ENCODE results near the gene MED27.

The MED27 gene

DNA sequence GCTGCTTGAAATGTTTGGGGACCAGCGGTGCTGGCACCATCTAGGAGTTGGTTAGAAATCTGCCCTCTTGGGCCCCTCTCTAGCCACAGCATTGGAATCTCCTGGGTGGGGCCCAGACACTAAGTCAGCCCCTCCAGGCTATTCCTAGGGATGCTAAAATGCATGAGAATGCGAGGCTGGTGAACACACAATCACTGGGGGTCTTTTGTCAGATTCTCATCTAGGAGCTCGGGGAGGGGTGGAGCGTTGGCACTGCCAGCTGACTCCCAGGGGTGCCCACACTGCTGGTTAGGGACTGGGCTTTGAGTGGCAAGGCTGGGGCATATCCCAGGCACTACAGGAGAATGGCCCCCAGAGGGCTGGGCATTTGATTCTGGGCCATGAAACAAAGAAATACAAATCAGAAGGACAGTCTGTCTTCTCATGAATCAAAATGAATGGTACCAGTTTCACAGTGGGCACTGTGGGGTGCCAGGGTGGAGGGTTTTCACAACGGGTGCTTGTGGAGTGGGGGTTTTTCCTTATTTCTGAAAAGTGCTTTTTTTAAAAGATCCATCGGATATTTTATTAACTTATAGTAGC, 212.0 kb downstream of the MED27 start:
- no peak for DNase-seq (ENCODE audit: extremely low read depth in 1 of 2, low read depth in 1 of 2)

DNA sequence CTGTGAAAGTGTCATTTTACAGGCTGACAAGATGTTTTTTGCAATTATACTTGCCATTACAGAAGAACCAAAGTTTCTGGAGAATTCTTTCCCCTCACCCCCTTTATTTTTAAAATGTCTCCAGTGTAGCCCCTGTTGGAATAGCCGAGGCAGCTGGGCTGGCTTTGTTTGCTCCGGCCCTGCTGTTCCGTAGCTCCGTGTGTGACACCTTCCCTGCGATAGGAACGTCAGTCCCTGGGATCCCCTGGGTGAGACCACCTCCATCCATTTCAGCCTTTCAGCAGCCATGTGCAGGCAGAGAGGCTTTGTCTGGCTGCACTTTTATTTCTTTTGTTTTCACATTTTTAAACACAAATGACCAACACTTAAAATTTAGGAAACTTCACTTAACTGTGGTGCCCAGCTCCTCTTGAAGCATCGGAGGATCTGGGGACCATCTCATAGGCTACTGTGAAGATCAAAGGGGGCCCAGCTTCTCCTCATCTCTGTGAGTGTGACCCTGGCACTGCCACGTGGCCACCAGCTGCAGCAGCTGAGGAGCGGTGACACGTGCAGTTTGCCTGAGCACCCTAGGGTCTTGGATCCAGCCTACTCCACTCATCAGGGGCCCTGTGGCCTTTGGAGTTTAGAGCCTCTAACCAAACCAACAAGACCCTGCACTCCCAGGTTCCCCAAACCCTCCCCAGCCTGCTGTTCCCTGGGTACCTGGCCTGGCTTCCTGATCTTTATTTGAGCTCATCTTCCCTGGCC, 214.0 kb downstream of the MED27 start:
- no peak for DNase-seq (ENCODE audit: extremely low read depth in 1 of 2, low read depth in 1 of 2)

DNA sequence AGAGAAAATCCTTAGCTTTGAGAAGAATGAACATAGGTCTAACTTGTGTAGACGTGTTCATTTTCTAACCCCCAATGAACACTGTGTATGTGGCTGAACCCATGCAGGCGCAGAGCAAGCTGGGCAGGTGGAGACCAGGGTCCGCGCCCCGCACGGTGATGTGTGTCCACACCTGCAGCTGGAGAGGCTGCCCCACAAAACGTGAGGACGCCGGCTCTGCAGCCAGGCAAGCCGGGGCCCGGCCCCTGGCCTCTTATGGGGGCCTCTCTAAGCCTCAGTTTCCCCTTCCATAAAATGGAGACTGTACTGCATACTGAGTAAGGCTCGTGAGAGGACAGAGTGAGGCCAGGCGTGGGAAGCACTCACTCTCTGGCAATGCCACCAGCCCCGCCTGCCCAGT, 215.1 kb downstream of the MED27 start:
- DNase-seq (ENCODE audit: extremely low read depth in 1 of 2, low read depth in 1 of 2) = no peak

DNA sequence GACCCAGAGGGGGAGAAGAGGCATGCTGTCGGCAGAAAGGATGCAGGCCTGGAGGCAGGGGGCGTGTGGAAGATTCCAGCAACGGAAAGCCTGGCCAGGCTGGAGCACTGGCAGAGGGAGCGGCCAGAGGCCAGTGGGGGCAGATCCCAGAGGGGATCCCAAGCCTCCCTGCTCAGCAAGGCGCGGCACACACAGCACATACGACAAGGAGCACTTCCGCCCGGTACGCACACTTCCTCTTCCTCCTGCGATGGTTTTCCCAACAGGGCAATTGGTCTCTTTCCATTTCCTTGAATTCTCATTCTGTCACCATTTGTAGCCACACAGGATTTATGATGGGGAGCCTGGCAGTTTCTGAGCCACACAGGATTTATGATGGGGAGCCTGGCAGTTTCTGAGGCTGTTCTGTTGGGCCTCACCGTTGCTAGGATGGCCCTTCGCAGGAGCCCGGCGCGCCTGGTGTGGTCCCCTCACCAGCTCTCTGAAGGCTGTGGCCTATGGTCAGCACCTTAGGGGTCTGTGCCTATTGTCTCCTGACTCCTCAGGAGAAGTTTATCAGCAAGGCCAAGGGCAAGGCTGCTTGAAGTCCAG, 216.3 kb downstream of the MED27 start:
- DNase-seq (ENCODE audit: extremely low read depth in 1 of 2, low read depth in 1 of 2) = no peak

DNA sequence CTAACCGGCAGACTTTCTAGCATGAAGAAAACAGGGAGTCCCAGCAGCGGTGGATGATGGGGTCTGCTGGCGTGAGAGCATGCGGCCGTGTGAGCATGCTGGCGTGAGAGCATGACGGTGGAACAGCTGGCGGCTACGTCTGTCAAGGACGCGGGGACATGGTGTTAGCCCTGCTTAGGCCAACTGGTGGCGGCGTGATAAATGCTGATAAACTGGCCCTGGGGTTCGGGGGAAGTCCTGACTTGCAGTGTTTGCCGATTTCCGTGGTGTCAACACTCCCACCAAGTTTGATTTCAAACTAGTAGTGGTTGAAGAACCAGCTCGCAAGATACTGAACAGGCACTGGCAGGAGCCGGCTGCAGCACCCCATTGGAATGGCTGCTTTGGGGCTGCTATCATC, 217.4 kb downstream of the MED27 start:
- DNase-seq (ENCODE audit: extremely low read depth in 1 of 2, low read depth in 1 of 2) = no peak

DNA sequence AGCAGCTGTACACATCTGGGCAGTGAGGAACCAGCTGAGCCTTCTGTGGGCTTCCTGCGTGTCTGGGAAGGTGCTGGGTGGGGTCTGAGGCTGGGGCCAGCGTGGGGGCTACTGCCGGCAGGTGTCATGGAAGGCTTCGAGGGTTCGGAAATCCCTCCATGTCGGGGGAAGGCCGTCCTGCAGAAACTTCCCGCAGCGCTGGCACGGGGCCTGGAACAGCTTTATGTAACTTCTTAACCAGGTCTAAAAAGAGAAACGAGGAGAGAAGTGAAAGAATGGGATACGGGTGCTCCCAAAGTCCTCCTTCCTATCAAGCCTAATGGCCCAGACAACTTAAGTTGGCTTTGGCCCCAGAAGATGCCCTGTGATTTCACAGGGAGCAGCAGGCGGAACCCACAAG, 219.2 kb downstream of the MED27 start:
- DNase-seq (ENCODE audit: extremely low read depth in 1 of 2, low read depth in 1 of 2) = no peak

DNA sequence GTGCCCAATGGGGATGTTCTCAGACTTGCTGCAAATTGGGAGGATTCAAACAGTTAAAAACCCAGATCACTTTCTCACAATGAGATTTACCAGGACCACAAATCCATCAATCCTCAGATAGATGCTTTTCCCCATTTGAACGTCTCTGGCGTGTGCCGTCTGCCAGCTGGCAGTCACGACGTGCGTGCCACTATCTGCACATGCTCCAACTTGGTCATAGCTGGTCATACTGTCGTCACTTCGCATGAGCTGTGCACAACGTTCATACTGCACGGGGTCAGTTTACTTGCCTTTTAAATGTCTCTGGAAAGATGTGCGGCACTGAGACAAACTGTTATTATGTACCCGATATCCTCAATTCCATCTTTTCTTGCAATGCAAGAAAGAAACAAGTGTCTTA, 221.5 kb downstream of the MED27 start:
- no peak for DNase-seq (ENCODE audit: extremely low read depth in 1 of 2, low read depth in 1 of 2)

DNA sequence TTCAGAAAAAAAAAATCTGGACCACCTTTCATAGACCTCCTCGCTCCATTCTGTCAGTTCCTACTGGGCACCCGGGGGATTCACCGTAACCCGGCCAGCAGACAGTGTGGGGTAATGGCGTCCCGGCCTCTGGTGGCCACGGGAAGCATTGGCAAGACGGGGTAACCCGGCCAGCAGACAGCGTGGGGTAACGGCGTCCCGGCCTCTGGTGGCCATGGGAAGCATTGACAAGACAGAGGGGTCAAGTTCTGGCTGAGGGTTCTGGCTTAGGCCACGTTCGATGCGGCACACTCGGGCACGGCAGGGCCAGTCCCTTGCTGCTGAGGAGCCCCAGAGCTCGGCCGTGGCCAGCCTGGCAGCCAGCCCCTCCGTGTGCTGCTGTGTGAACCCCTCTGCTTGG, 223.6 kb downstream of the MED27 start:
- DNase-seq (ENCODE audit: extremely low read depth in 1 of 2, low read depth in 1 of 2) = no peak

DNA sequence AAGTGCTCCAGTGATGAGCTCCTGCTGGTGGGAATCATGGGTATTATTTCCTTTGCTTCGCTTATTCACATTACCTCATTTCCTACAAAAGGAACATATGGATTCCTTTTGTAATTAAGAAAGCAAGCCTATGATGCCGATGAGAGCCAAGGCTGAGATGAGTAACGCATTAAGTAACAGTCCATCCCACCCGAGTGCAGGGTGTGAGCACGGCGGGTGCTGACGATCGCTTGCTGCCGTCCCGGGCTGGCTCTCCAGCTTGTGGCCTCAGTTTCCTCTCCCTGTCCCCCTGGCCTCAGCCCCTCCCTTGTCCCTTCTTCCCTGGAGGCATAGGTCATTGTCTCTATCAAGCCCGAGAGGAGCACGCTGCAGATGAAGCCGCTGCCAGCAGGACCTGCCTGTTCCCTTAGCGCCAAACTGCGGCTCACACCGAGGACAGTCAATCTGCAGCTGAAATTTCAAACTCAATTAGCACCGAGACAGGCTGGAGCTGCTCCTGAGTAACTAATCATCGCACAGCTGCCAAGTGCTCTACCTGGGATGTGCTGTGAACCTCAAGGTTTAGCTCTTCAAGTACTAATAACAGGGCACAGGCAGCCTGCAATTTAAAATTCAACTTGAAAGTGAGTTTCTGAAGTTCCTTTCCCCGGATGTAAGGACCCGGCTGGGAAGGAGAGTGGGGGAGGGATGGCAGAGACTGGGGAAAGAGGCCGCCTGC, 224.6 kb downstream of the MED27 start:
- DNase-seq (ENCODE audit: extremely low read depth in 1 of 2, low read depth in 1 of 2) = no peak

DNA sequence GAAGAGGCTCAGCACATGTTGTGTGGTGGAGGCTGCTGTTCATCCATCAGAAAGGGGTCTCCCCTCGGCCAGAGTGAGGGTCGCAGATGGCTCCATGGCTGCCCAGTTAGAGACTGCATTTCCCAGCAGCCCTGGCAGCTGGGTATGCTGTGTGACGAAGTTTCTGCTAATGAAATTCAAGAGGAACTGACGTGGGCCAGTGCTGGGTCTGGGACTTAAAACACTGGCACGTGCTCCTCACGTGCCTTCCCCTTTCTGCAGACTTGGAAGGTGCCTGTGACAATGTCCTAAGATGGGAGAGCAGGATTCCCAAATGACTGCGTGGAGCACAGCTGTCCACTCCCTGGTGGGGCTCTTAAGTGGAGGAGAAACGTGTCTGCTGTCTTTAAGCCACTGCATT, 225.3 kb downstream of the MED27 start:
- DNase-seq (ENCODE audit: extremely low read depth in 1 of 2, low read depth in 1 of 2) = no peak

DNA sequence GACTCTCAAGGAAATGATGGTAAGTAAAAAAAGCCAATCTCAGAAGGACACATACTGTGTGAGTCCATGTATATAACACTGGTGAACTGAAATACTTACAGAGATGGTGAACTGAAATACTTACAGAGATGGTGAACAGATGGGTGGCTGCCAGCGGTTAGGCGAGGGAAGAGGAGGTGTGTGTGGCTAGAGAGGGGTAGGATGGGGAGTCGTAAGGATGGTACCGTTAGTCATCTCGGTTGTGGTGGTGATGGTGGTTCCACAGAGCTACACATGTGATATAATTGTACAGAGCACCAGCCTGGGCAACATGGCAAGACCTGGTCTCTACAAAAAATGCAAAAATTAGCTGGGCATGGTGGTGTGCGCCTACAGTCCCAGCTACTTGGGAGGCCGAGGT, 226.2 kb downstream of the MED27 start:
- no peak for DNase-seq (ENCODE audit: extremely low read depth in 1 of 2, low read depth in 1 of 2)

DNA sequence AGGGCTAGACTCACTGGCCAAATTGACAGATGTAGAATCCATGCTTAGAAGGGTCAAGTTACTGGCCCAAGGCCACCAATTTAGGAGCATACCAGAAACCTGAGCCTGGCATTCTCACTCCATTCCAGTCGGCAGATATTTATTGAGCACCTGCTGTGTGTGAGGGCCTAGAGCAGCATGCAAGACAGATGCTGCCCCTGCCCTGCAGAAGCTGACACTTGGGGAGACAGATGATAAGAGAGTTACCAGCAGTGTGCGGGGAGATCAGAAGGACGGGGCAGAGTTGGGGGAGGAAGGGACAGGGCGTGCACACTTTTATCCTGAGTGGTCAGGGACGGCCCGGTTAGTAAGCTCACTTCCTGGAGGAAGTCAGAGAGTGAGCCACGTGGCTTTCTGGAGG, 228.3 kb downstream of the MED27 start:
- DNase-seq (ENCODE audit: extremely low read depth in 1 of 2, low read depth in 1 of 2) = no peak

DNA sequence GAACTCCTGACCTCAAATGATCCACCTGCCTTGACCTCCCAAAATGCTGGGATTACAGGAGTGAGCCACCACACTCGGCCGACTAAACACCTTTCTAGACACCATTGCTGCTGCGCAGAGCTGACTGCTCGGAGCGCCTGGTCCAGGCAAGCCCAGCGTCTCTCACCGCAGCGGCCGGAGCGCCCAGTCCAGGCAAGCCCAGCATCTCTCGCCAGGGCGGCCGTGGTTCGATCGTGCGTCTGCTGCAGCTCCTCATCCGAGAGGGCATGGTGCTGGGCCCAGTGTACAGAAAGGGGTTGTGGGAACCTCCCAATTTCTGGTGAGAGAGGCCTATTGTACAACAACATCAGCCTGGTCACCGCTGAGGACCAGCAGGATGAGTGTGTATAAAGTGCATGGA, 230.3 kb downstream of the MED27 start:
- DNase-seq (ENCODE audit: extremely low read depth in 1 of 2, low read depth in 1 of 2) = no peak

DNA sequence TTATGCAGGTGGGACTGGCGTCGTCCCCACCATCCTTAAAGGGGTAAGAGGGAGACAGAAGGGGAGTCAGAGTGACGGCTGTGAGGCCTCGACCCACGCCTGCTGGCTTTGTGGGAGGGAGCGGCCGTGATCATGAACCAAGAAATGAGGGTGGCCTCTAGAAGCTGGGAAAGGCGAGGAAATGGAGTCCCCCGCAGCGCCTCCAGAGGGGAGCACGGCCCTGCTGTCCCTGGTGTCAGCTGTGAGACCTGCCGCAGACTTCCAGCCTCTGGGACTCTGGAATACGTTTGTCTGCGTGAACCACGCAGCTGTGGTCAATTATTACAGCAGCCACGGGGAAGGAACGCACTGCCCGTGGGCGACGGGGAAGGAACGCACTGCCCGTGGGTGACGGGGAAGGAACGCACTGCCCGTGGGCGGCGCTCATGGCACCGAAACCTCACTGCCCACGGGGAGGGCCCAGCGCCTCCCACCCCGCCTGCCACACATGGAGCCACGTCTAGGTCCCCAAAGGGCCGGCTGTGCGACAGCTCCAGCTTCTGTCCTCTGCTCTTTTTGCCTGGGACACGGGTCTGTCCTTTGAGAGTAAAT, 231.0 kb downstream of the MED27 start:
- DNase-seq (ENCODE audit: extremely low read depth in 1 of 2, low read depth in 1 of 2) = no peak

DNA sequence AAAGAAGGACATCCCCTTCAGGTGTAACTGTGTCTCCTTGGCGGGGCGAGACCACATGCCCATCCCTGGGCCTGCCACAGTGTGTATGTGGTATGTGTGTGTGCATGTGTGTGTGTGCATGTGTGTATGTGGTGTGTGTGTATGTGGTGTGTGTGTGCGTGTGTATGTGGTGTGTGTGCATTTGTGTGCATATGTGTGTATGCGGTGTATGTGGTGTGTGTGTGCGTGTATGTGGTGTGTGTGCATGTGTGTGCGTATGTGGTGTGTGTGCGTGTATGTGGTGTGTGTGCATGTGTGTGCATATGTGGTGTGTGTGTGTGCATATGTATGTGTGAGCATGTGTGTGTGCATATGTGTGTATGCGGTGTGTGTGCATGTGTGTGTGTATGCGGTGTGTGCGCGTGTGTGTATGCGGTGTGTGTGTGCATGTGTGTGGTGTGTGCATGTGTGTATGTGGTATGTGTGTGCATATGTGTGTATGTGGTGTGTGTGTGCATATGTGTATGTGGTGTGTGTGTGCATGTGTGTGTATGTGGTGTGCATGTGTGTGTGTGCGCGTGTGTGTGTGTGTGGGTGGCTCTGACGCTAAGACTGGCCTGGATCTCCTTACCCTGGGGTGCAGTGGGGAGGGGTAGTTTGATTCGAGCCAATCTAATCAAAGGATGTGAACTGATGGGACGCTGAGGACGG, 231.9 kb downstream of the MED27 start:
- no peak for DNase-seq (ENCODE audit: extremely low read depth in 1 of 2, low read depth in 1 of 2)

DNA sequence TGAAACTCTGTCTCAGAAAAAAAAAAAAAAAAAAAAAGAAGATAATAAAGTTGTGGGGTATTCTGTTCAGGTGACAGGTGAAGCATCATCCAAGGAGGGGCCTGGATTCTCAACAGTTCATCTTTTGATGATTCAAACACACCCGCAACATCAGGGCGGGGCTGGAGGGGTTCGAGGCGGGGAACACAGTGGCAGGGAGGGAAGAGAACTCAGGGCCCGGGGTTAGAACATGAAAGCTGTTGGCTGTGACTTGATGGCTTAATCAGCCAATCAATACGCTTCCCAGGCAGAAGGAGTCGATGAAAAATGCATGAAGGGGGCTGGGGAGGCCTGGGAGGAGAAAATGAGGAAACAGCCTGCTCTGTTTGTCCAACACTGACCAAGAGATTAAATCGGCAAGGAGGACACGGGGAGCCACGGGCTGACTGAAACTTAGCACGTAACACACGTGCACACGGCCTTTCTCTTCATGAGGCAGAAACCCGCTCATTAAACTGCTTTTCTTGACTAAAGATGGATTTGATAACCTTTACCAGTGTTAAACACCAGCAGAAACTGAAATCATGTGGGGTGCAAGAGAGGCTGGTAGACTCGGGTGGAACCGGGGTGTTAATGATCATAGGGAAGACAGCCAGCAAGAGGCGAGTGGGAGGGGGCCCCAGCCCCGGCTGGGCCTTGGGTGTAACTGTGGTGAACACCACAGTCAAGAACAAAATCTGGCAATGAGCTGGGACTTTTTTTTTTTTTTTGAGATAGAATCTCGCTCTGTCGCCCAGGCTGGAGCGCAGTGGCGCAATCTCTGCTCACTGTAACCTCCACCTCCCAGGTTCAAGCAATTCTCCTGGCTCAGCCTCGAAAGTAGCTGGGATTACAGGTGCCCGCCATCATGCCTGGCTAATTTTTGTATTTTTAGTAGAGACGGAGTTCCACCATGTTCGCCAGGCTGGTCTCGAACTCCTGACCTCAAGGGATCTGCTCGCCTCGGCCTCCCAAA, 234.1 kb downstream of the MED27 start:
- no peak for DNase-seq (ENCODE audit: extremely low read depth in 1 of 2, low read depth in 1 of 2)

DNA sequence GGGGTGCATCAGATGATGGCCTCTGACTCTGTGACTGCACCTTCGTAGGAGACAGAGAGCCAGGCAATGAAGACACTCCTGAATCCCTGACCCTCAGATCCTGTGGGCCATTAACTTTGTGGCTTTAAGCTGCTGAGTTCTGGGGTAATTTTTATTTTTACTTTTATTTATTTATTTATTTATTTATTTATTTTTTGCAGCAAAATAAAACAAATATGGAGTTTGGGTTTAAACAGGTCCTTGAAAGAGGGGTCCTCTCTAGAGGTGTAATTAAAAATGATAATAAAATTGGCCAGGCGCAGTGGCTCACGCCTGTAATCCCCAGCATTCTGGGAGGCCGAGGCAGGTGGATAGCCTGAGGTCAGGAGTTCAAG, 234.9 kb downstream of the MED27 start:
- DNase-seq (ENCODE audit: extremely low read depth in 1 of 2, low read depth in 1 of 2) = no peak

DNA sequence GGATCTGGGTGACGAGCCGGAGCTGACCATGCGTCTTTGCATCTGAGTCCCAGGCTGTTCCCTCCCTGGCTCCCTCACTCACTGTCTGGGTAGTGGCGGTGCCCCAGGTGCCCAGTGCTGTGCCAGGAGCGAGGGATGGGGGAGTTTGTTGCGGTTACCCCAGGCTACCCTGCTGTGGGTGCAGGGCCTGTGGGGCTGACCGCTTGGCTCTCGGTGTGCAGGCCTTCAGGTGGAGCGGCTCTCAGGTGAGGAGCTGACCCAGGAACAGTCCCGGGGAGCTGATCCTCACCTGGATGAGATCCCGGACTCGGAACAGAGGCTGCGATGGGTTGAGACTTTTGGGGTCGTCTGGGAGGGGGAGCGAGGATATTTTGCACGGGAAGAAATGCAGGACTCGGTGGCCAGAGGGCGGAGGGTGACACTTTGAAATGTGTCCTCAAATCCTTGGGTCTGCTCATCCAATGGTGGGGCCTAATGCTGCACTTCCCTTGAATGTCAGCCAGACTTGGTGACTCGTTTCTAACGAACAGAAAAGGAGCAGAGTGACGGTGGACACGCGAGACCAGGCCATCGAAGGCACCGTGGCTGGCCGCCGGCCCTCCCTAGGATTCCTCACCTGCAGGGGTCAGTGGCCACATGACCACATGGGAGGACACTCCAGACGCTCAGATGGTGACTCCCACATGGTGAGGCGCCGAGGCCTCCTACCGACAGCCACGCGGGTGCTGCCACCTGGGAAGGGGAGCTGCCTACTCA, 235.5 kb downstream of the MED27 start:
- no peak for DNase-seq (ENCODE audit: extremely low read depth in 1 of 2, low read depth in 1 of 2)

DNA sequence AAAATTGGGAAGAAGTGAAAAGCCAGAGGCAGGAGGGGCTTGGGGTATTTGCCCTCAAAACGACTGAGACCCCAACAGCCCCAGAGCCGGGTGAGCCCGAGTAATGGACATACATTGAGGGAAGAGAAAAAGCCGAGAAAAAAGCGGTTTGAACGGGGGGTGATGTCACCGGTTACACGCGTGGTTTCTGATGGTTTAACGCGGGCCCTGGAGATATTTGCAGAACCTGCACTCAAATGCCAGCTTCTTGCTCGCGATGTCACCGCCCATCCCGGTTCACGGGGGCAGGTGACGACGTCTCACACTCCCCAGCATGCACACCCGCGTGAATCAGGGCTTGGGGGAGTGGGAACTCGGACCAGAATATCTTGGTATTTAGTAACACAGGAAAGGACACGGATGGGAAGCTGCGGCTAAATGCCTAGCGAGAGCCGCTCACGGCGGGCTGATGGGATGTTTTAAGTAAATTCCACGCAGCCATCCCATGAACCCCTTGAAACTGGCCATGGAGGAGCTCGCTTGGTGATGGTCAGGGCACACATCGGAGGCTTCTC, 237.8 kb downstream of the MED27 start:
- DNase-seq (ENCODE audit: extremely low read depth in 1 of 2, low read depth in 1 of 2) = no peak

All from activated CD8-positive, alpha-beta memory T cell treated with anti-CD3 and anti-CD28 coated beads for 1 hour (primary cell).